ENCODE measurements around the gene DDOST. TPM values are rescaled to one million over a fixed set of nuclear protein-coding genes. Genes with fewer than 3 reads are reported as not detected.

DDOST gene
- 193 to 207 TPM (median 202 TPM) in 5 replicates for total RNA-seq (2022; extraction: Qiagen RNA extraction; ENCODE audit: low read depth)

DNA sequence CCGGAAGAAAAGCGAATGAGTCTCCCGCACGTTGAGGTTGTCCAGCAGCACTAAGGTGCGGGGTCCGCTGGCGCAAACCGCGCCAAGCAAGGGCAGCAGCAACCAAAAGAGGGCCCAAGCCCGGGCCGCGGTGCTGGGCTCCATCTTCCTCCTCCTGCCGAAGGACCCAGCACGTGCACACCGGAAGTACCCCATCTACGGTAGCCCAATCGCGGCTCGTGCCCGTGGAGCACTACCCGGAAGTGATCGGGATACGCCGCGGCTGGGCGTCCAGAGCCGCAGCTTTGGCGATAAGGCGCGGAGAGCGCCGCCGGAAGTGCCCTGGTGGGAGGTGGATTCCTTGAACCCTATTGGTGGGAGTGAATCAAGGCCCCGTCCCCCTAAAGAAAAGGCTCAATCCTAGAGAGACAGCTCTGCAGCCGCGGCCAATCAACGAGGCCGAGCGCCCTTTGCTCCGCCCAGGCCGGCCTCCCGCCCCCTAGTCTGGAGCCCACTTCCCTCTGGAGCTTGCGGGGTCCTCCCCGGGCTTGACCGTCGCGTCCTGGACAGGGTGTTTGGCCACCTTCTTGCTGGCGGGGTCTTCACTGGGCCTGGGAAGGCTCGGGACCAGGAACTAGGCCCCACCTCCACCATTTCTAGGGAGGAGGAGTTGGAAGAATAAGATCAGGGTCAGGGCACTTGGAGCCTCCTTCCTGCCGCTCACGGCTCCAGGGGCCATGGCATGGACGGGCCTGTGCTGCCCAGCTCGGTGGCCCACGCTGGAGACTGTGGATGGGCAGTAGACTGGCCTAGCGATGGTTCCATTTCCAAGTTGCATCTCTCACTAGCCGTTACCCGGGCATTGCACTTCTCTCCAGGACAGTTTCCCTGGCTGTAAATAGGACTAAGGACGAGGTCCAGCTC lies at the start of gene DDOST:
TSS of gene DDOST (minus strand) at position 163 of the 903 bp plus-strand sequence. CDS start at position 144, 19 bp downstream.

DNA sequence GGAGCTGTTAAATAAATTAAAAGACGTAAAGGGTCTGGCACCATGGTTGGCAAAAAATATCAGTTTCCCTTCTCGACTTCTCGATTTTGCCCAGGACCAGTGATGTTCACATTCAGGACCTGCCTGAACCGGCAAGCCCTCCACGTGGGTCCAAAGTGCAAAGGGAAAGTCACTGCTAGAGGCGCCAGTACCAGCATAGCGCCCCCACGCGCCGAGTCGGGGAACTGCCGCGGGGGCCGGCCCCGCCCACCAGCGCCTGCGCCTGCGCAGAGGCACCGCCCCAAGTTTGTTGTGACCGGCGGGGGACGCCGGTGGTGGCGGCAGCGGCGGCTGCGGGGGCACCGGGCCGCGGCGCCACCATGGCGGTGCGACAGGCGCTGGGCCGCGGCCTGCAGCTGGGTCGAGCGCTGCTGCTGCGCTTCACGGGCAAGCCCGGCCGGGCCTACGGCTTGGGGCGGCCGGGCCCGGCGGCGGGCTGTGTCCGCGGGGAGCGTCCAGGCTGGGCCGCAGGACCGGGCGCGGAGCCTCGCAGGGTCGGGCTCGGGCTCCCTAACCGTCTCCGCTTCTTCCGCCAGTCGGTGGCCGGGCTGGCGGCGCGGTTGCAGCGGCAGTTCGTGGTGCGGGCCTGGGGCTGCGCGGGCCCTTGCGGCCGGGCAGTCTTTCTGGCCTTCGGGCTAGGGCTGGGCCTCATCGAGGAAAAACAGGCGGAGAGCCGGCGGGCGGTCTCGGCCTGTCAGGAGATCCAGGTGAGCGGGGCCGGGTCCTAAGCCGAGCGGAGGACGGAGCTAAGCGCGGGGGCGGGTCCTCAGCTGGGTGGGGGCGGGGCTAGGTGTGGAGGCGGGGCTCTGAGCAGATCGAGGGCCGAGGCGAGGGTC lies 27.7 kb downstream of the DDOST start, which contains the start of gene PINK1:
TSS of gene PINK1 (plus strand) at position 269 of the 875 bp plus-strand sequence. CDS start at position 360, 91 bp downstream.

Other genes with a start within 250 kb of the DDOST start
- gene CAMK2N1, start 175.2 kb downstream of the DDOST start, total RNA-seq (2022; extraction: Qiagen RNA extraction; ENCODE audit: low read depth), result 33.9 to 47.9 TPM (median 40.8 TPM) in 5 replicates
- gene MUL1, start 153.2 kb downstream of the DDOST start, total RNA-seq (2022; extraction: Qiagen RNA extraction; ENCODE audit: low read depth), result 38.6 to 42.7 TPM (median 41.0 TPM) in 5 replicates
- 4.1 to 6.3 TPM (median 5.3 TPM) in 5 replicates for gene FAM43B, start 108.8 kb downstream of the DDOST start, total RNA-seq (2022; extraction: Qiagen RNA extraction; ENCODE audit: low read depth)
- gene CDA, start 72.3 kb downstream of the DDOST start, total RNA-seq (2022; extraction: Qiagen RNA extraction; ENCODE audit: low read depth), result 30.3 to 41.5 TPM (median 34.5 TPM) in 5 replicates
- gene PINK1, start 27.9 kb downstream of the DDOST start, total RNA-seq (2022; extraction: Qiagen RNA extraction; ENCODE audit: low read depth), result 30.1 to 42.2 TPM (median 38.5 TPM) in 5 replicates
- gene KIF17, start 56.6 kb upstream of the DDOST start, total RNA-seq (2022; extraction: Qiagen RNA extraction; ENCODE audit: low read depth), result 0.99 to 1.4 TPM (median 1.3 TPM) in 5 replicates
- 13.7 to 19.2 TPM (median 16.5 TPM) in 5 replicates for gene SH2D5, start 71.3 kb upstream of the DDOST start, total RNA-seq (2022; extraction: Qiagen RNA extraction; ENCODE audit: low read depth)
- 98.9 to 129 TPM (median 121 TPM) in 5 replicates for gene HP1BP3, start 125.9 kb upstream of the DDOST start, total RNA-seq (2022; extraction: Qiagen RNA extraction; ENCODE audit: low read depth)

Data from A549 treated with DMSO at 1 μM for 4 hours (cell line).